K562 (cell line): ENCODE results near the gene PCSK2. TPM values are rescaled to one million over a fixed set of nuclear protein-coding genes. Genes with fewer than 3 reads are reported as not detected.
A peak's percentile ranks its signal among the peaks of the same experiment; 100 is the strongest.

ENCODE experiments used
- ATAC-seq: fragments of 200-7000 bp; cut with Tn5 transposase; 3 replicates; pipeline ENCODE4 v1.9.1; 2020; ENCODE audit warnings: moderate library complexity
- BruUV-seq: library from RNA; stranded (reverse); fragments of 400-500 nt; replicated peaks from 2 replicates; lab custom pipeline; 2021; lab: Mats Ljungman, UMichigan
- CTCF ChIA-PET: fragments of 300-600 bp; formaldehyde crosslinking; extraction: SDS; loops from one replicate; lab custom pipeline; 2021; ENCODE audit warnings: low intra/inter-chr PET ratio; lab: Yijun Ruan, JAX
- POLR2A ChIA-PET: fragments of 300-600, 350-650 bp; sonication (Branson Sonifier 250); formaldehyde crosslinking; extraction: SDS; loops from one replicate; lab custom pipeline; 2021; ENCODE audit warnings: antibody characterized with exemption, inconsistent platforms; lab: Yijun Ruan, JAX
- DNase-seq, 4 experiments: peaks; one replicate each; pipeline versions ENCODE4 v3.0.0 to v3.0.0-alpha.2; 2011 to 2018; ENCODE audit warnings: low spot score in 3 of 4, mixed read lengths in 3 of 4; ENCODE audit errors: extremely low read depth in 1 of 4
- FAIRE-seq: peaks from 2 replicates; lab custom pipeline; 2011; peaks lifted over from hg19 to GRCh38; lab: Jason Lieb, UNC
- H2AFZ ChIP-seq: 2 replicates; pipeline ENCODE4 v1.6.0; 2011; ENCODE audit warnings: low read depth, low read length, control low read depth, inconsistent platforms
- H3K27ac ChIP-seq: fragments of 200-600 bp; 3 replicates; pipeline ENCODE4 v1.8.0; 2011; ENCODE audit warnings: low read depth, mild to moderate bottlenecking, control low read depth, inconsistent platforms, low read length, moderate library complexity, mixed read lengths; ENCODE audit errors: extremely low read depth
- H3K27me3 ChIP-seq, 2 experiments: fragments of 300-600 bp in 1 of 2; 2 replicates in 1 of 2; 3 replicates in 1 of 2; pipeline versions ENCODE4 v1.6.0 to v1.8.0; 2011; ENCODE audit warnings: inconsistent platforms in 2 of 2, low read length in 2 of 2, mild to moderate bottlenecking in 1 of 2, mixed read lengths in 1 of 2, moderate library complexity in 1 of 2; ENCODE audit not compliant: control insufficient read depth in 2 of 2, insufficient read depth in 2 of 2
- H3K36me3 ChIP-seq: fragments of 300-600 bp; 3 replicates; pipeline ENCODE4 v1.8.0; 2011; ENCODE audit warnings: mild to moderate bottlenecking, low read length, inconsistent platforms; ENCODE audit not compliant: control insufficient read depth, insufficient read depth
- H3K4me1 ChIP-seq, 2 experiments: fragments of 200-600 bp in 1 of 2; replicated peaks in 1 of 2; 2 replicates in 1 of 2; 3 replicates in 1 of 2; pipeline versions ENCODE4 v1.5.1 to v1.8.0; 2011; ENCODE audit warnings: inconsistent platforms in 2 of 2, low read length in 2 of 2, mild to moderate bottlenecking in 1 of 2, mixed read lengths in 1 of 2, moderate library complexity in 1 of 2; ENCODE audit not compliant: control insufficient read depth in 2 of 2, insufficient read depth in 2 of 2
- H3K4me2 ChIP-seq: 2 replicates; pipeline ENCODE4 v1.6.1; 2011; ENCODE audit warnings: low read length, control low read depth, inconsistent platforms, mixed read lengths; ENCODE audit not compliant: insufficient read depth
- H3K4me3 ChIP-seq: fragments of 200-600 bp; sonication (generic), shearing (Covaris generic); 2 replicates; pipeline ENCODE4 v1.5.1; 2016; ENCODE audit warnings: control low read depth, inconsistent platforms
- H3K79me2 ChIP-seq: fragments of 200-600 bp; 3 replicates; pipeline ENCODE4 v1.8.0; 2011; ENCODE audit warnings: low read length, inconsistent platforms; ENCODE audit not compliant: control insufficient read depth, insufficient read depth
- H3K9ac ChIP-seq, 2 experiments: 2 replicates each; pipeline versions ENCODE4 v1.6.0 to v1.6.1; 2011; ENCODE audit warnings: low read depth in 2 of 2, low read length in 2 of 2, control low read depth in 1 of 2, inconsistent platforms in 1 of 2, mild to moderate bottlenecking in 1 of 2, mixed read lengths in 1 of 2; ENCODE audit not compliant: insufficient read depth in 1 of 2
- H3K9me1 ChIP-seq: one replicate; pipeline ENCODE4 v1.6.0; 2011; ENCODE audit warnings: inconsistent platforms, mild to moderate bottlenecking, low read length, moderate library complexity; ENCODE audit not compliant: control insufficient read depth, insufficient read depth
- H3K9me3 ChIP-seq: replicated peaks from 2 replicates; pipeline ENCODE4 v1.5.1; 2011; ENCODE audit warnings: low read depth, low read length, inconsistent platforms; ENCODE audit not compliant: control insufficient read depth, insufficient read depth
- H4K20me1 ChIP-seq: replicated peaks from 2 replicates; pipeline ENCODE4 v1.6.1; 2011; ENCODE audit warnings: low read length, inconsistent platforms, mixed read lengths; ENCODE audit not compliant: control insufficient read depth, insufficient read depth
- ARID1B ChIP-seq: fragments of 450-650 bp; IDR thresholded peaks from 2 replicates; pipeline ENCODE4 v1.6.1; 2016; ENCODE audit warnings: antibody characterized with exemption, mild to moderate bottlenecking, inconsistent platforms
- ARID2 ChIP-seq: fragments of 450-650 bp; IDR thresholded peaks from 2 replicates; pipeline ENCODE4 v1.6.1; 2017; ENCODE audit warnings: antibody characterized with exemption, mild to moderate bottlenecking
- BRD9 ChIP-seq: fragments of 450-650 bp; IDR thresholded peaks from 2 replicates; pipeline ENCODE4 v1.6.1; 2018; ENCODE audit warnings: low read depth; ENCODE audit not compliant: partially characterized antibody
- E2F3 ChIP-seq: fragments of 250-450 bp; sonication (Bioruptor Pico); IDR thresholded peaks from 2 replicates; pipeline ENCODE4 v1.4.0; 2020; ENCODE audit warnings: mild to moderate bottlenecking
- FOXA3 ChIP-seq, 2 experiments: fragments of 450-650 bp in 1 of 2; sonication (generic) in 1 of 2; formaldehyde crosslinking; IDR thresholded peaks in 1 of 2; conservative IDR thresholded peaks in 1 of 2; 2 replicates each; pipeline versions ENCODE4 v1.4.0 to v1.8.0; 2020 to 2022; ENCODE audit warnings: mild to moderate bottlenecking in 2 of 2, missing genetic modification reagents in 1 of 2
- GABPB1 ChIP-seq: sonication (generic); formaldehyde crosslinking; IDR thresholded peaks from 2 replicates; pipeline ENCODE4 v1.8.0; 2022; ENCODE audit warnings: mild to moderate bottlenecking, missing genetic modification reagents
- MECOM ChIP-seq: fragments of 250-450 bp; sonication (Bioruptor Pico); IDR thresholded peaks from 2 replicates; pipeline ENCODE4 v1.8.0; 2022; ENCODE audit warnings: inconsistent platforms
- MED1 ChIP-seq: sonication (generic); formaldehyde crosslinking; IDR thresholded peaks from 2 replicates; pipeline ENCODE4 v1.8.1; 2023; ENCODE audit warnings: missing genetic modification reagents, borderline replicate concordance
- PHF8 ChIP-seq: fragments of 200-600 bp; sonication (generic); IDR thresholded peaks from 2 replicates; pipeline ENCODE4 v1.6.1; 2012; ENCODE audit warnings: mixed run types, mild to moderate bottlenecking, inconsistent platforms, low read length, moderate library complexity, borderline replicate concordance
- TRIM24 ChIP-seq, 2 experiments: fragments of 450-650 bp; IDR thresholded peaks; 2 replicates each; pipeline ENCODE4 v1.6.1; 2016
- ZC3H4 ChIP-seq: sonication (generic); formaldehyde crosslinking; IDR thresholded peaks from 2 replicates; pipeline ENCODE4 v1.9.0; 2021; ENCODE audit warnings: missing genetic modification reagents, borderline replicate concordance
- ZNF41 ChIP-seq: fragments of 250-450 bp; sonication (Bioruptor Pico); conservative IDR thresholded peaks from 2 replicates; pipeline ENCODE4 v1.4.0; 2020; ENCODE audit warnings: mild to moderate bottlenecking
- WGBS: fragments of 100-300 bp; shearing (Covaris generic); methylation state at CpG from one replicate; pipeline ENCODE4 v1.1.6; 2016; ENCODE audit warnings: low coverage, mixed read lengths; ENCODE audit not compliant: insufficient coverage; ENCODE audit errors: missing lambda C conversion rate; 5-methylcytosine and 5-hydroxymethylcytosine counted together
- in situ Hi-C: fragments of 300-500 bp; cut with MboI; formaldehyde crosslinking; loops from 4 replicates; pipeline ENCODE4 v1.15.0; 2018; ENCODE audit warnings: inconsistent platforms, mixed read lengths
- intact Hi-C: fragments of 100-400 bp; cut with micrococcal nuclease; formaldehyde crosslinking; loops from 2 replicates; pipeline ENCODE4 v1.14.2; 2022
- polyA plus RNA-seq, 8 experiments: library from polyadenylated mRNA; depleted of rRNA in 4 of 8; stranded (reverse) in 5 of 8; unstranded in 3 of 8; fragments of >200 nt; fragmentation: Nextera tagmentation in 2 of 8; fragmentation: Illumina TruSeq in 1 of 8; extraction: Ambion mirVana in 2 of 8; extraction: Trizol in 1 of 8; gene quantifications; 2 replicates each; pipeline versions ENCODE4 v1.2.1 to v1.2.3, GENCODE V29; 2011 to 2014; ENCODE audit warnings: inconsistent platforms in 1 of 8, missing spikeins in 1 of 8
- total RNA-seq, 7 experiments: library from RNA; depleted of rRNA in 6 of 7; stranded (reverse); fragments of >200 nt in 6 of 7; fragmentation: Illumina TruSeq in 2 of 7; extraction: Trizol in 2 of 7; gene quantifications; 2 replicates each; pipeline versions ENCODE4 v1.2.1 to v1.2.3, GENCODE V29; 2011 to 2021; ENCODE audit warnings: low replicate concordance in 1 of 7
- TF ChIP-seq, protein P1 (sequence below): fragments of 250-450 bp; sonication (Bioruptor Pico); IDR thresholded peaks from 2 replicates; pipeline ENCODE4 v1.4.0; 2020; ENCODE audit warnings: mild to moderate bottlenecking
- TF ChIP-seq, protein P2 (sequence below): fragments of 450-650 bp; IDR thresholded peaks from 2 replicates; pipeline ENCODE4 v1.6.1; 2017; ENCODE audit warnings: antibody characterized with exemption

PCSK2 gene
- total and polyA plus RNA-seq, 9 of the 15 experiments (the other 6 are each of a cell fraction or from before 2014, with no cell fraction given) = 0.04 to 0.07 (median 0.05) TPM; not detected in 6

DNA sequence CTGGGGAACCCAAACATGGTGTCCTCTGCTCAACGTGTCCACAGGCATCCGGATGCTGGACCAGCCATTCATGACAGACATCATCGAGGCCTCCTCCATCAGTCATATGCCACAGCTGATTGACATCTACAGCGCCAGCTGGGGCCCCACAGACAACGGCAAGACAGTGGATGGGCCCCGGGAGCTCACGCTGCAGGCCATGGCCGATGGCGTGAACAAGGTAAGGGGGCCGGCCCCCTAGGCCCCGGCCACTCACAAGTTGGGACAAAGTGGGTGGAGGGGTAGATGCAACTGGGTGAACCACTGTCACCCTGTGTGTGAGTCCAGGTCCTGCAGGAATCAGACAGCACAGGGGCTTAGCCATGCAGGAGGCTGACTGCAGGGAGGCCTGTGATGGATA lies 209.8 kb downstream of the PCSK2 start:
- TF ChIP-seq E2F3 (no peak), ZC3H4 (no peak), BRD9 (no peak), MECOM (CRISPR knock-in tag) (no peak)
- Histone ChIP-seq H3K36me3 (no peaks in the 10 kb centered on the region), H3K9me1 (no peaks in the 10 kb centered on the region), H3K27me3 (peaks cover 0 to 8% of the 10 kb centered on the region in 2 experiments; a peak in 1 of 5 replicates), H3K27ac (no peak overlapping the region), H3K9me3 (no peaks in the 10 kb centered on the region), H3K9ac (no peak overlapping the region), H2AFZ (no peak overlapping the region), H3K79me2 (no peaks in the 10 kb centered on the region), H3K4me3 (no peak overlapping the region), H3K4me2 (no peak overlapping the region), H4K20me1 (no peaks in the 10 kb centered on the region), H3K4me1 (peaks cover 0 to 7% of the 10 kb centered on the region in 2 experiments; a peak in 1 of 5 replicates)
- intact Hi-C loops = loop anchor here (10.0 kb wide), 1 partner anchor 212 kb away; the partner anchor contains the start of gene PCSK2
- POLR2A ChIA-PET = no interaction called here
- 2% methylated on average over 8 of the region's 11 CpGs for WGBS
- no peak for FAIRE-seq
- no peak for DNase-seq
- in situ Hi-C loops = no loop called here
- BruUV-seq = no TSS peak
- CTCF ChIA-PET = no interaction called here
- no peak for ATAC-seq

DNA sequence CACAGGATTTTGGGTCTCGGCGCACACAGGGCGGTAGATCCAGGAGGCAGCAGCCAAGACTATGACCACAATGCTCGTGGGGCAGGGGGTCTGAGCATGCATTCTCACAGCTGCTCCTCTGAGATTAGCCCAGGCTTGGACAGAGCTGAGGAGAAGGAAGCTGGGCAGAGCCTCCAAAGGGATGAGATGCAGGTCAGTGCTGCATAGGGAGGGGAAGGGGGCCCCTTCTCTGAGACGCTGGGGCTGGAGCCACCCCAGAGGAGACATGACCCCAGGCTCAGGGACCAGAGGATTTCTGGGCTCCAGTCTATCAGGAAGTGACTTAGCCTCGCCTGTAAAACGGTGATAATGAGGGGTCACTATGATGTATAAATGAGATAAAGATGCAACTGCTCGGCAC lies 210.4 kb downstream of the PCSK2 start:
- no TSS peak for BruUV-seq
- Histone ChIP-seq H3K36me3 (no peaks in the 10 kb centered on the region), H3K79me2 (no peaks in the 10 kb centered on the region), H3K4me1 (peaks cover 0 to 7% of the 10 kb centered on the region in 2 experiments; a peak in 1 of 5 replicates), H3K27ac (no peak overlapping the region), H3K4me3 (no peak overlapping the region), H3K9me3 (no peaks in the 10 kb centered on the region), H4K20me1 (no peaks in the 10 kb centered on the region), H3K4me2 (no peak overlapping the region; the same call in 1 of the 2 replicates), H3K27me3 (peaks cover 0 to 8% of the 10 kb centered on the region in 2 experiments; a peak in 1 of 5 replicates), H3K9me1 (no peaks in the 10 kb centered on the region), H2AFZ (no peak overlapping the region), H3K9ac (no peak overlapping the region)
- peak; percentile 34; the same call in 1 of the 3 replicates for ATAC-seq
- DNase-seq = peak in 1 of 4 experiments; percentile 7
- intact Hi-C loops = loop anchor here (10.0 kb wide), 1 partner anchor 212 kb away; the partner anchor contains the start of gene PCSK2
- ChIA-PET CTCF (no interaction called here), POLR2A (no interaction called here)
- in situ Hi-C loops = no loop called here
- FAIRE-seq = no peak
- WGBS = 0% methylated on average over 3 of the region's 8 CpGs
- TF ChIP-seq, protein P1, sequence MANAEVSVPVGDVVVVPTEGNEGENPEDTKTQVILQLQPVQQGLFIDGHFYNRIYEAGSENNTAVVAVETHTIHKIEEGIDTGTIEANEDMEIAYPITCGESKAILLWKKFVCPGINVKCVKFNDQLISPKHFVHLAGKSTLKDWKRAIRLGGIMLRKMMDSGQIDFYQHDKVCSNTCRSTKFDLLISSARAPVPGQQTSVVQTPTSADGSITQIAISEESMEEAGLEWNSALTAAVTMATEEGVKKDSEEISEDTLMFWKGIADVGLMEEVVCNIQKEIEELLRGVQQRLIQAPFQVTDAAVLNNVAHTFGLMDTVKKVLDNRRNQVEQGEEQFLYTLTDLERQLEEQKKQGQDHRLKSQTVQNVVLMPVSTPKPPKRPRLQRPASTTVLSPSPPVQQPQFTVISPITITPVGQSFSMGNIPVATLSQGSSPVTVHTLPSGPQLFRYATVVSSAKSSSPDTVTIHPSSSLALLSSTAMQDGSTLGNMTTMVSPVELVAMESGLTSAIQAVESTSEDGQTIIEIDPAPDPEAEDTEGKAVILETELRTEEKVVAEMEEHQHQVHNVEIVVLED (CRISPR knock-in tag) = no peak
- no peak for TF ChIP-seq ARID2
- no peak for TF ChIP-seq TRIM24 (IDR thresholded peaks at IDR 0.05)
- TF ChIP-seq ZNF41 (CRISPR knock-in tag) = no peak
- TF ChIP-seq, protein P2, sequence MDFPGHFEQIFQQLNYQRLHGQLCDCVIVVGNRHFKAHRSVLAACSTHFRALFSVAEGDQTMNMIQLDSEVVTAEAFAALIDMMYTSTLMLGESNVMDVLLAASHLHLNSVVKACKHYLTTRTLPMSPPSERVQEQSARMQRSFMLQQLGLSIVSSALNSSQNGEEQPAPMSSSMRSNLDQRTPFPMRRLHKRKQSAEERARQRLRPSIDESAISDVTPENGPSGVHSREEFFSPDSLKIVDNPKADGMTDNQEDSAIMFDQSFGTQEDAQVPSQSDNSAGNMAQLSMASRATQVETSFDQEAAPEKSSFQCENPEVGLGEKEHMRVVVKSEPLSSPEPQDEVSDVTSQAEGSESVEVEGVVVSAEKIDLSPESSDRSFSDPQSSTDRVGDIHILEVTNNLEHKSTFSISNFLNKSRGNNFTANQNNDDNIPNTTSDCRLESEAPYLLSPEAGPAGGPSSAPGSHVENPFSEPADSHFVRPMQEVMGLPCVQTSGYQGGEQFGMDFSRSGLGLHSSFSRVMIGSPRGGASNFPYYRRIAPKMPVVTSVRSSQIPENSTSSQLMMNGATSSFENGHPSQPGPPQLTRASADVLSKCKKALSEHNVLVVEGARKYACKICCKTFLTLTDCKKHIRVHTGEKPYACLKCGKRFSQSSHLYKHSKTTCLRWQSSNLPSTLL = no peak
- TF ChIP-seq GABPB1 (CRISPR knock-in tag) = no peak
- no peak for TF ChIP-seq ARID1B
- TF ChIP-seq MED1 (CRISPR knock-in tag) = no peak
- no peak for TF ChIP-seq PHF8
- no peak for TF ChIP-seq FOXA3 (CRISPR knock-in tag; conservative IDR thresholded peaks at IDR 0.05 in 1 of 2, IDR thresholded peaks at IDR 0.05 in 1 of 2)
